Nephron progenitor cell (in vitro differentiated cells): Measurements from ENCODE around the gene TAS1R1.

Experiments
- DNase-seq: peaks from one replicate; pipeline ENCODE4 v3.0.0; 2021
- H3K27ac Mint-ChIP-seq: 2 replicates; pipeline ENCODE4 v1.8.0; 2021; ENCODE audit warnings: mild to moderate bottlenecking, moderate library complexity, mixed read lengths
- H3K27me3 Mint-ChIP-seq: 2 replicates; pipeline ENCODE4 v1.8.0; 2021; ENCODE audit warnings: mild to moderate bottlenecking, low read depth, mixed read lengths; ENCODE audit not compliant: poor library complexity
- H3K36me3 Mint-ChIP-seq: 2 replicates; pipeline ENCODE4 v1.8.0; 2021; ENCODE audit warnings: low read depth, mixed read lengths
- H3K4me1 Mint-ChIP-seq: 2 replicates; pipeline ENCODE4 v1.8.0; 2021; ENCODE audit warnings: mixed read lengths
- H3K4me3 Mint-ChIP-seq: 2 replicates; pipeline ENCODE4 v1.8.0; 2021; ENCODE audit warnings: mild to moderate bottlenecking, moderate library complexity, mixed read lengths
- H3K9me3 Mint-ChIP-seq: 2 replicates; pipeline ENCODE4 v1.8.0; 2021; ENCODE audit warnings: mild to moderate bottlenecking, moderate library complexity, mixed read lengths
- CTCF ChIP-seq: fragments of 200-600 bp; sonication (generic); IDR thresholded peaks from 2 replicates; pipeline ENCODE4 v1.5.0; 2021; ENCODE audit warnings: antibody characterized with exemption

The TAS1R1 gene

GRCh38 chr1:6601049-6601922 is 46.2 kb downstream of the TAS1R1 start:
- Mint-ChIP-seq H3K36me3 (peaks cover 4% of the 10 kb centered on the region), H3K4me3 (peak overlapping the region; percentile 90), H3K27ac (peak overlapping the region; percentile 11), H3K4me1 (peaks cover 71% of the 10 kb centered on the region), H3K9me3 (no peaks in the 10 kb centered on the region), H3K27me3 (peaks cover 2% of the 10 kb centered on the region)
- peak; percentile 39 for DNase-seq
- TF ChIP-seq CTCF, result no peak

- H3K27ac Mint-ChIP-seq, result no peak overlapping the region
- peaks cover 4% of the 10 kb centered on the region for H3K36me3 Mint-ChIP-seq
- H3K4me3 Mint-ChIP-seq, result peak overlapping the region; percentile 90
- H3K9me3 Mint-ChIP-seq, result no peaks in the 10 kb centered on the region
- peaks cover 2% of the 10 kb centered on the region for H3K27me3 Mint-ChIP-seq
- no peak for TF ChIP-seq CTCF
- DNase-seq, result peak; percentile 44
- H3K4me1 Mint-ChIP-seq, result peaks cover 67% of the 10 kb centered on the region
Observed at GRCh38 chr1:6601923-6602668, 47.0 kb downstream of the TAS1R1 start.

GRCh38 chr1:6602669-6603237 is 47.6 kb downstream of the TAS1R1 start, which contains the start of gene KLHL21:
TSS of gene KLHL21 (minus strand) at chr1:6602869. CDS start at chr1:6602817, 52 bp downstream.
- H3K27ac Mint-ChIP-seq, result peak within 1 kb of the TSS; percentile 96
- no peak for TF ChIP-seq CTCF
- peaks cover 2% of the 10 kb centered on the region for H3K27me3 Mint-ChIP-seq
- peaks cover 3% of the 10 kb centered on the region for H3K36me3 Mint-ChIP-seq
- no peaks in the 10 kb centered on the region for H3K9me3 Mint-ChIP-seq
- peaks cover 60% of the 10 kb centered on the region for H3K4me1 Mint-ChIP-seq
- DNase-seq, result peak; percentile 83
- H3K4me3 Mint-ChIP-seq, result peak within 1 kb of the TSS; percentile 90

GRCh38 chr1:6603238-6603914 is 48.3 kb downstream of the TAS1R1 start:
- H3K27me3 Mint-ChIP-seq, result peaks cover 2% of the 10 kb centered on the region
- peaks cover 54% of the 10 kb centered on the region for H3K4me1 Mint-ChIP-seq
- DNase-seq, result peak; percentile 48
- H3K9me3 Mint-ChIP-seq, result no peaks in the 10 kb centered on the region
- TF ChIP-seq CTCF, result no peak
- H3K36me3 Mint-ChIP-seq, result no peaks in the 10 kb centered on the region
- peak overlapping the region; percentile 96 for H3K27ac Mint-ChIP-seq
- peak overlapping the region; percentile 73 for H3K4me3 Mint-ChIP-seq

- Mint-ChIP-seq H3K4me1 (peaks cover 52% of the 10 kb centered on the region), H3K27ac (peak overlapping the region; percentile 96)
- TF ChIP-seq CTCF, result no peak
Observed at GRCh38 chr1:6603915-6604558, 48.9 kb downstream of the TAS1R1 start.

More at GRCh38 chr1:6603915-6604558, 48.9 kb downstream of the TAS1R1 start:
- peak overlapping the region; percentile 73 for H3K4me3 Mint-ChIP-seq
- peaks cover 2% of the 10 kb centered on the region for H3K27me3 Mint-ChIP-seq
- no peaks in the 10 kb centered on the region for H3K9me3 Mint-ChIP-seq
- peak; percentile 63 for DNase-seq
- H3K36me3 Mint-ChIP-seq, result no peaks in the 10 kb centered on the region
